Activated CD4-positive, alpha-beta memory T cell treated with anti-CD3 and anti-CD28 coated beads for 36 hours (primary cell): ENCODE measurements around the gene NUDT21. TPM values are rescaled to one million over a fixed set of nuclear protein-coding genes. Genes with fewer than 3 reads are reported as not detected.

Source experiments
- CTCF ChIA-PET: fragments of 350-600 bp; sonication (Branson Sonifier 250); formaldehyde crosslinking; loops from one replicate; lab custom pipeline; 2021; ENCODE audit warnings: antibody characterized with exemption, inconsistent platforms; lab: Charles Lee
- POLR2A ChIA-PET: fragments of 350-600 bp; sonication (Branson Sonifier 250); formaldehyde crosslinking; loops from one replicate; lab custom pipeline; 2021; ENCODE audit warnings: antibody characterized with exemption; lab: Charles Lee
- DNase-seq: peaks from one replicate; pipeline ENCODE4 v3.0.0-alpha.2; 2020
- H3K27ac Mint-ChIP-seq: one replicate; pipeline ENCODE4 v1.8.0; 2021; ENCODE audit warnings: mixed read lengths
- H3K27me3 Mint-ChIP-seq: one replicate; pipeline ENCODE4 v1.8.0; 2021; ENCODE audit warnings: mixed read lengths
- H3K36me3 Mint-ChIP-seq: one replicate; pipeline ENCODE4 v1.8.0; 2021; ENCODE audit warnings: mixed read lengths
- H3K4me1 Mint-ChIP-seq: one replicate; pipeline ENCODE4 v1.8.0; 2021; ENCODE audit warnings: low read depth, mixed read lengths
- H3K4me3 Mint-ChIP-seq: one replicate; pipeline ENCODE4 v1.8.0; 2021; ENCODE audit warnings: mild to moderate bottlenecking, mixed read lengths
- H3K9me3 Mint-ChIP-seq: one replicate; pipeline ENCODE4 v1.8.0; 2021; ENCODE audit warnings: mixed read lengths
- intact Hi-C: fragments of 100-400 bp; cut with micrococcal nuclease; formaldehyde crosslinking; loops from one replicate; pipeline ENCODE4 v1.15.1; 2023
- total RNA-seq, 2 experiments: library from RNA; stranded (reverse); gene quantifications; one replicate each; pipeline ENCODE4 v1.2.3, GENCODE V29; 2021

The NUDT21 gene
- total RNA-seq, 2 experiments from 2014 or later, result 352 to 361 TPM

GRCh38 chr16:56478281-56479049 lies 27.3 kb upstream of the NUDT21 start:
- POLR2A ChIA-PET, result interaction anchor here (0.6 to 1.1 kb wide), 2 partner anchors 10 to 204 kb away, joined by 3 to 5 read pairs; no protein-coding TSS in a partner anchor
- CTCF ChIA-PET, result no interaction called here
- H3K36me3 Mint-ChIP-seq, result peaks cover 42% of the 10 kb centered on the region

DNA sequence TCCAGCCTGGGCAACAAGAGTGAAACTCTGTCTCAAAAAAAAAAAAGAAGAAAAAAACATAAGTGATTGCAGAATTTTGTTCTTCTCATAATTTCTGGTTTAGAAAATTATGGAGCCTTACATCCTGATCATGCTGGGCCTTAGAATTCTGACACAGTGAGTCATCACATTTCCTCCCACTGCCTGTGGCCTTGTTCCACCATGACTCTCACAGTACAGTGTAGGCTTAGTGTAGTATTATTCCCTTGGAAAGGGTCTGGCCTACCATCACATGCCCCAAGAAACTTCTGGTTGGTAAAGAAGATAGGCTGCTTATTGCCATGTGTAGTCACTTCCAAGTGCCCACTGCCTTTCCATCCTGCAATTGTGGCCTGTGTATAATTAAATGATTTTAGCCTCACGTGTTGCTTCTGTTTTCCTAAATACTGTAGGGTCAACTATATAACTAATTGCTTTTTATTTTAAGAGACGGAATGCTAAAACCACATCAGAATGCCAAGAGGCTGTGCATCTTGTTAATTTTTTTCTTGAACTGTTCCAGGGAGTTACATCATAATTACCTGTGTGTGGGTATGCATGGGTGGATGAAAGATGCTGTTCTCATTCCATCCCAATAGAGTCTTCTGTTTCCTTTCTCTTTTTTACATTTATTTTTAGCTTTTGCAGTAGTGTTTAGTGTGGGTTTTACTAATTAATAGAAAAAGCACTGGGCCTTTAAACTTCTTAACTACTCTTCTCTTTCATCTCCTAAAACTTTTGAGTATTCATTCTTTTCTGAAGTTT lies 26.2 kb upstream of the NUDT21 start:
- Mint-ChIP-seq H3K27me3 (no peaks in the 10 kb centered on the region), H3K36me3 (peaks cover 40% of the 10 kb centered on the region), H3K4me1 (peaks cover 19% of the 10 kb centered on the region), H3K4me3 (no peak overlapping the region), H3K9me3 (no peaks in the 10 kb centered on the region), H3K27ac (peak overlapping the region; percentile 77)
- ChIA-PET POLR2A (interaction anchor here (0.6 kb wide), 1 partner anchor 26 kb away, joined by 3 read pairs; the partner anchor contains the start of genes NUDT21 and OGFOD1), CTCF (no interaction called here)
- DNase-seq, result peak; percentile 35
- intact Hi-C loops, result loop anchor here (2.0 kb wide), 1 partner anchor 30 kb away; no protein-coding TSS in a partner anchor

More at GRCh38 chr16:56478281-56479049, 27.3 kb upstream of the NUDT21 start:
- intact Hi-C loops, result no loop called here
- Mint-ChIP-seq H3K9me3 (no peaks in the 10 kb centered on the region), H3K27me3 (no peaks in the 10 kb centered on the region), H3K4me3 (no peak overlapping the region), H3K4me1 (peaks cover 19% of the 10 kb centered on the region), H3K27ac (no peak overlapping the region)
- no peak for DNase-seq

GRCh38 chr16:56475201-56475600 lies 24.1 kb upstream of the NUDT21 start:
- no peak for DNase-seq
- ChIA-PET CTCF (interaction anchor here (1.1 kb wide), 1 partner anchor 40 kb away, joined by 3 read pairs; no protein-coding TSS in a partner anchor), POLR2A (no interaction called here)
- Mint-ChIP-seq H3K27ac (no peak overlapping the region), H3K27me3 (no peaks in the 10 kb centered on the region), H3K9me3 (no peaks in the 10 kb centered on the region), H3K36me3 (peaks cover 49% of the 10 kb centered on the region), H3K4me1 (peaks cover 19% of the 10 kb centered on the region), H3K4me3 (no peak overlapping the region)
- intact Hi-C loops, result no loop called here

DNA sequence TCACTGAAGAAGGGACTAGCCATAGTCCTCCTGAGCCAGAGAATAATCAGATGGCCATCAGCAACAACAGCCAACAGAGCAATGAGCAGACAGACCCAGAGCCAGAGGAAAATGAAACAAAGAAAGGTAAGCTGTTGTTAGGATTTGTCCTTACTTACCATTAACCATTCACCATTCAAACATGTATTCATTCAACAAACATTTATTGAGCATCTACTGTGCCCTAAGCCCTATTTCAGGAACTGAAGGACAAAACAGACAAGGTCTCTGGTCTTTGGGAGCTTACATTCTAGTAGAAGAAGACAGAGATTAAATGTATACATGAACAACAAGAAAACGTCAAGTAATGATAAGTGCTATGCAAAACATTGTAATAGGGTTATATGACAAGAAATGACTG lies 19.5 kb upstream of the NUDT21 start:
- H3K27me3 Mint-ChIP-seq, result no peaks in the 10 kb centered on the region
- H3K9me3 Mint-ChIP-seq, result no peaks in the 10 kb centered on the region
- intact Hi-C loops, result no loop called here
- H3K4me1 Mint-ChIP-seq, result no peaks in the 10 kb centered on the region
- H3K4me3 Mint-ChIP-seq, result no peak overlapping the region
- CTCF ChIA-PET, result no interaction called here
- POLR2A ChIA-PET, result interaction anchor here (1.0 kb wide), 1 partner anchor 11 kb away, joined by 4 read pairs; no protein-coding TSS in a partner anchor
- H3K27ac Mint-ChIP-seq, result no peak overlapping the region
- no peak for DNase-seq
- H3K36me3 Mint-ChIP-seq, result peaks cover 46% of the 10 kb centered on the region

- intact Hi-C loops, result no loop called here
- no peaks in the 10 kb centered on the region for H3K4me1 Mint-ChIP-seq
- DNase-seq, result no peak
- POLR2A ChIA-PET, result interaction anchor here (1.0 kb wide), 1 partner anchor 11 kb away, joined by 4 read pairs; no protein-coding TSS in a partner anchor
- H3K27ac Mint-ChIP-seq, result no peak overlapping the region
- no peaks in the 10 kb centered on the region for H3K27me3 Mint-ChIP-seq
- CTCF ChIA-PET, result no interaction called here
- H3K36me3 Mint-ChIP-seq, result peaks cover 44% of the 10 kb centered on the region
- H3K9me3 Mint-ChIP-seq, result no peaks in the 10 kb centered on the region
- no peak overlapping the region for H3K4me3 Mint-ChIP-seq
Measured at GRCh38 chr16:56470232-56470631, 19.1 kb upstream of the NUDT21 start.

GRCh38 chr16:56469748-56470147 lies 18.6 kb upstream of the NUDT21 start:
- Mint-ChIP-seq H3K27ac (no peak overlapping the region), H3K4me3 (no peak overlapping the region), H3K36me3 (peaks cover 40% of the 10 kb centered on the region), H3K27me3 (no peaks in the 10 kb centered on the region), H3K4me1 (no peaks in the 10 kb centered on the region), H3K9me3 (no peaks in the 10 kb centered on the region)
- CTCF ChIA-PET, result no interaction called here
- POLR2A ChIA-PET, result no interaction called here
- intact Hi-C loops, result no loop called here
- no peak for DNase-seq

- no peaks in the 10 kb centered on the region for H3K9me3 Mint-ChIP-seq
- DNase-seq, result no peak
- H3K36me3 Mint-ChIP-seq, result peaks cover 47% of the 10 kb centered on the region
- no peaks in the 10 kb centered on the region for H3K4me1 Mint-ChIP-seq
- H3K4me3 Mint-ChIP-seq, result no peak overlapping the region
- ChIA-PET CTCF (no interaction called here), POLR2A (interaction anchor here (0.7 kb wide), 1 partner anchor 19 kb away, joined by 3 read pairs; no protein-coding TSS in a partner anchor)
- no peaks in the 10 kb centered on the region for H3K27me3 Mint-ChIP-seq
- intact Hi-C loops, result no loop called here
- H3K27ac Mint-ChIP-seq, result no peak overlapping the region
Measured at GRCh38 chr16:56468800-56469199, 17.7 kb upstream of the NUDT21 start.

- intact Hi-C loops, result no loop called here
- Mint-ChIP-seq H3K36me3 (peaks cover 53% of the 10 kb centered on the region), H3K9me3 (no peaks in the 10 kb centered on the region), H3K27me3 (no peaks in the 10 kb centered on the region), H3K4me3 (no peak overlapping the region), H3K4me1 (no peaks in the 10 kb centered on the region), H3K27ac (peak overlapping the region; percentile 24)
- ChIA-PET POLR2A (no interaction called here), CTCF (no interaction called here)
- DNase-seq, result no peak
Measured at GRCh38 chr16:56466344-56466743, 15.2 kb upstream of the NUDT21 start.

DNA sequence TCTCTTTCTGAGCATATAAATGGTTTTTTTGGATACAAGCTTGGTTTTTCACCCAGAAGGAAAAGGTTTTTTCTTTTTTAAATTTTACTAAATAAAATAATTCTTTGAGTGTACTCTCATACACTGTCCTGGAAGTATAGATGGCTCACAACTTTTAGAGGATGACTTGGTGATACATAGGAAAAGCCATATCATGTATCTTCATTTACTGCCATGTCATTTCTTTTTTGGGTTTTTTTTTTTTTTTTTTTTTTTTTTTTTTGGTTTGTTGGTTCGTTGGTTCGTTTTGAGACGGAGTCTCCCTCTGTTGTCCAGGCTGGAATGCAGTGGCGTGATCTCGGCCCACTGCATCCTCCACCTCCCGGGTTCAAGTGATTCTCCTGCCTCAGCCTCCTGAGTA lies 12.0 kb upstream of the NUDT21 start:
- ChIA-PET CTCF (no interaction called here), POLR2A (no interaction called here)
- Mint-ChIP-seq H3K36me3 (peaks cover 51% of the 10 kb centered on the region), H3K27me3 (no peaks in the 10 kb centered on the region), H3K27ac (no peak overlapping the region), H3K4me1 (no peaks in the 10 kb centered on the region), H3K9me3 (no peaks in the 10 kb centered on the region), H3K4me3 (no peak overlapping the region)
- intact Hi-C loops, result no loop called here
- DNase-seq, result no peak

DNA sequence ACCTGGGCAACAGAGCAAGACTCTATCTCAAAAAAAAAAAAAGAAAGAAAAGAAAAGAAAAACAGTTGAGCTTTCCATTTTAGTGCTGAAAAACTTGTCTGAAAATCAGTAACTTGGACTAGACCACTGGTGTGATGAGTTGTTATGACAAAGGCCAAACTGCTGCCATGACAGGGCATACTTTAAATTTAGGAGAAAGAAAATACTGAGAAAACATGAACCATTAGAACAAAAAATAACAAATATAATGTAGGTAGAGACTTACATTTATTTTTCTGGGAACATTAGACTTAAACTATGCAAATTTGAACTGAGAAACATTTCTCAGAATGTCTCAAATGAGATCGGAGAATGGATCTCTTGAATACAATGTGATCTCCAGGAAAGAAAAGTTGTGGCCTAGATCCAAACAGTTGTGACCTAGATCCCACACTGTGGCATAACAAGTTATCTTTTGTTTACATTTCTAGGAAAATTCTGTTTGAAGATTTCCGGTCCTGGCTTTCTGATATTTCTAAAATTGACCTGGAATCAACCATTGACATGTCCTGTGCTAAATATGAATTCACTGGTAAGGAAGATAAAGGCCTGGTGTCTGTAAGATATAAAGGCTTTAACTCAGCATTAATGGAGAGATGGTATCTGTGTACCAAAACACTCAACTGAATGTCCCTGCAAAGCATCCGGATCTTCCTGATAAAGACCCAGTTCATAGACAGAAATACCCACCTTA lies 11.1 kb upstream of the NUDT21 start:
- H3K27ac Mint-ChIP-seq, result no peak overlapping the region
- H3K4me1 Mint-ChIP-seq, result no peaks in the 10 kb centered on the region
- H3K36me3 Mint-ChIP-seq, result peaks cover 55% of the 10 kb centered on the region
- H3K9me3 Mint-ChIP-seq, result no peaks in the 10 kb centered on the region
- POLR2A ChIA-PET, result no interaction called here
- no peak overlapping the region for H3K4me3 Mint-ChIP-seq
- DNase-seq, result no peak
- H3K27me3 Mint-ChIP-seq, result no peaks in the 10 kb centered on the region
- intact Hi-C loops, result no loop called here
- CTCF ChIA-PET, result no interaction called here

- Mint-ChIP-seq H3K27me3 (no peaks in the 10 kb centered on the region), H3K4me3 (no peak overlapping the region), H3K27ac (no peak overlapping the region), H3K9me3 (no peaks in the 10 kb centered on the region), H3K36me3 (peaks cover 55% of the 10 kb centered on the region), H3K4me1 (peaks cover 9% of the 10 kb centered on the region)
- CTCF ChIA-PET, result no interaction called here
- POLR2A ChIA-PET, result interaction anchor here (1.2 kb wide), 1 partner anchor 9 kb away, joined by 5 read pairs; the partner anchor contains the start of genes NUDT21 and OGFOD1
- DNase-seq, result no peak
- intact Hi-C loops, result no loop called here
Measured at GRCh38 chr16:56460101-56460500, 9.0 kb upstream of the NUDT21 start.
